HCT116 (cell line): ENCODE results near the gene ADRM1. TPM values are rescaled to one million over a fixed set of nuclear protein-coding genes. Genes with fewer than 3 reads are reported as not detected.

ENCODE experiments used
- ATAC-seq: fragments of 200-7000 bp; cut with Tn5 transposase; 2 replicates; pipeline ENCODE4 v1.9.1; 2020; ENCODE audit warnings: mild to moderate bottlenecking, moderate library complexity
- BruUV-seq: library from RNA; stranded (reverse); fragments of 400-500 nt; replicated peaks from 2 replicates; lab custom pipeline; 2021; lab: Mats Ljungman, UMichigan
- CTCF ChIA-PET: fragments of 300-600 bp; sonication (Branson Sonifier 250); formaldehyde crosslinking; loops from one replicate; lab custom pipeline; 2021; ENCODE audit warnings: antibody characterized with exemption; lab: Charles Lee
- POLR2A ChIA-PET: fragments of 300-600, 350-600 bp; sonication (Branson Sonifier 250); formaldehyde crosslinking; loops from one replicate; lab custom pipeline; 2021; ENCODE audit warnings: antibody characterized with exemption; lab: Charles Lee
- RAD21 ChIA-PET, 2 experiments: fragments of 300-600 bp; sonication (Branson Sonifier 250); formaldehyde crosslinking; loops; one replicate each; lab custom pipeline; 2023; ENCODE audit warnings: low total read pairs in 2 of 2; ENCODE audit not compliant: uncharacterized antibody in 2 of 2, unreplicated experiment in 2 of 2, low non-redundant PET in 1 of 2; lab: Charles Lee
- DNase-seq: peaks from one replicate; pipeline ENCODE4 v3.0.0-alpha.2; 2010; ENCODE audit warnings: low read depth, low spot score
- H2AFZ ChIP-seq: fragments of 200-600 bp; shearing (Covaris generic), sonication (generic); 2 replicates; pipeline ENCODE4 v1.6.1; 2017; ENCODE audit warnings: low read depth, mixed run types, mixed read lengths, antibody characterized with exemption, low read length; ENCODE audit not compliant: poor library complexity, severe bottlenecking
- H3K27ac ChIP-seq: 2 replicates; pipeline ENCODE4 v1.5.1; 2012; ENCODE audit warnings: low read depth, low read length
- H3K27me3 ChIP-seq: fragments of 200-600 bp; sonication (generic); 2 replicates; pipeline ENCODE4 v1.6.1; 2016; ENCODE audit warnings: mixed run types, low read length, mixed read lengths; ENCODE audit not compliant: insufficient read depth
- H3K36me3 ChIP-seq, 2 experiments: fragments of 200-500 bp in 1 of 2; fragments of 200-600 bp in 1 of 2; sonication (Bioruptor generic) in 1 of 2; sonication (generic) in 1 of 2; 2 replicates each; pipeline versions ENCODE4 v1.5.1 to v1.6.1; 2014 to 2016; ENCODE audit warnings: low read length in 2 of 2, inconsistent platforms in 1 of 2, mixed read lengths in 1 of 2, mixed run types in 1 of 2; ENCODE audit not compliant: insufficient read depth in 2 of 2, control insufficient read depth in 1 of 2
- H3K4me1 ChIP-seq, 2 experiments: fragments of 200-600 bp in 1 of 2; sonication (generic) in 1 of 2; 2 replicates each; pipeline versions ENCODE4 v1.5.1 to v1.6.1; 2012 to 2017; ENCODE audit warnings: low read length in 2 of 2, inconsistent platforms in 1 of 2, mild to moderate bottlenecking in 1 of 2, mixed read lengths in 1 of 2, mixed run types in 1 of 2, moderate library complexity in 1 of 2; ENCODE audit not compliant: insufficient read depth in 2 of 2, control insufficient read depth in 1 of 2
- H3K4me2 ChIP-seq: fragments of 200-600 bp; sonication (generic); 2 replicates; pipeline ENCODE4 v1.6.1; 2017; ENCODE audit warnings: mixed run types, low read length, mixed read lengths
- H3K4me3 ChIP-seq, 2 experiments: fragments of 200-600 bp in 1 of 2; sonication (generic) in 1 of 2; replicated peaks in 1 of 2; 2 replicates each; pipeline ENCODE4 v1.5.1; 2011 to 2016; ENCODE audit warnings: low read length in 2 of 2, control low read depth in 1 of 2, low read depth in 1 of 2, mild to moderate bottlenecking in 1 of 2, mixed read lengths in 1 of 2, mixed run types in 1 of 2
- H3K79me2 ChIP-seq: fragments of 200-600 bp; sonication (generic); 2 replicates; pipeline ENCODE4 v1.6.1; 2017; ENCODE audit warnings: mild to moderate bottlenecking, mixed run types, low read length, moderate library complexity, mixed read lengths; ENCODE audit not compliant: insufficient read depth
- H3K9ac ChIP-seq: fragments of 200-600 bp; sonication (generic); 2 replicates; pipeline ENCODE4 v1.6.1; 2016; ENCODE audit warnings: low read length, mixed read lengths
- H3K9me2 ChIP-seq: fragments of 200-600 bp; sonication (generic), shearing (Covaris generic); 2 replicates; pipeline ENCODE4 v1.6.1; 2017; ENCODE audit warnings: mixed run types, mild to moderate bottlenecking, moderate library complexity; ENCODE audit not compliant: insufficient read depth
- H3K9me3 ChIP-seq, 2 experiments: fragments of 200-500 bp in 1 of 2; fragments of 200-600 bp in 1 of 2; sonication (Bioruptor generic) in 1 of 2; sonication (generic) in 1 of 2; 2 replicates each; pipeline ENCODE4 v1.6.1; 2014 to 2017; ENCODE audit warnings: low read length in 2 of 2, mixed read lengths in 2 of 2, inconsistent platforms in 1 of 2, low read depth in 1 of 2, mild to moderate bottlenecking in 1 of 2, mixed run types in 1 of 2, moderate library complexity in 1 of 2; ENCODE audit not compliant: control insufficient read depth in 1 of 2, insufficient read depth in 1 of 2
- H4K20me1 ChIP-seq: fragments of 200-600 bp; sonication (generic), shearing (Covaris generic); 2 replicates; pipeline ENCODE4 v1.6.1; 2017; ENCODE audit warnings: mixed run types, mild to moderate bottlenecking, moderate library complexity; ENCODE audit not compliant: insufficient read depth
- CEBPB ChIP-seq: IDR thresholded peaks from 2 replicates; pipeline ENCODE4 v1.6.1; 2012; ENCODE audit warnings: low read depth
- EGR1 ChIP-seq: IDR thresholded peaks from 2 replicates; pipeline ENCODE4 v1.6.1; 2012; ENCODE audit warnings: low read depth
- ELF1 ChIP-seq: IDR thresholded peaks from 2 replicates; pipeline ENCODE4 v1.6.1; 2012; ENCODE audit warnings: low read depth, borderline replicate concordance
- EZH2 ChIP-seq: fragments of 200-600 bp; sonication (generic); IDR thresholded peaks from 2 replicates; pipeline ENCODE4 v1.6.1; 2017; ENCODE audit warnings: antibody characterized with exemption, mixed run types
- EZH2phosphoT487 ChIP-seq: fragments of 200-600 bp; IDR thresholded peaks from 2 replicates; pipeline ENCODE4 v1.6.1; 2018; ENCODE audit warnings: antibody characterized with exemption, borderline replicate concordance
- JUND ChIP-seq: IDR thresholded peaks from 2 replicates; pipeline ENCODE4 v1.6.1; 2012
- POLR2A ChIP-seq: IDR thresholded peaks from 2 replicates; pipeline ENCODE4 v1.7.0; 2011; ENCODE audit warnings: borderline replicate concordance; ENCODE audit not compliant: insufficient read depth, insufficient read length; ENCODE audit errors: extremely low read depth
- POLR2AphosphoS5 ChIP-seq: IDR thresholded peaks from 2 replicates; pipeline ENCODE4 v1.6.1; 2011; ENCODE audit warnings: mild to moderate bottlenecking, low read depth, low read length, moderate library complexity
- RAD21 ChIP-seq: IDR thresholded peaks from 2 replicates; pipeline ENCODE4 v1.6.1; 2012; ENCODE audit warnings: low read depth, mild to moderate bottlenecking
- SP1 ChIP-seq: IDR thresholded peaks from 2 replicates; pipeline ENCODE4 v1.6.1; 2012; ENCODE audit warnings: low read depth
- TCF7L2 ChIP-seq: IDR thresholded peaks from 2 replicates; pipeline ENCODE4 v1.7.0; 2011; ENCODE audit warnings: borderline replicate concordance, inconsistent platforms; ENCODE audit not compliant: insufficient read depth, insufficient read length; ENCODE audit errors: extremely low read depth
- ZFX ChIP-seq: fragments of 450-650 bp; IDR thresholded peaks from 2 replicates; pipeline ENCODE4 v1.6.1; 2017
- intact Hi-C: fragments of 100-400 bp; cut with micrococcal nuclease; formaldehyde crosslinking; loops from 2 replicates; pipeline ENCODE4 v1.10.0; 2022
- total RNA-seq: library from RNA; stranded (reverse); gene quantifications from one replicate; pipeline ENCODE4 v1.2.1, GENCODE V29; 2021; ENCODE audit not compliant: unreplicated experiment
- TF ChIP-seq, protein P1 (sequence below): IDR thresholded peaks from 2 replicates; pipeline ENCODE4 v1.6.1; 2012
- TF ChIP-seq, protein P2 (sequence below): IDR thresholded peaks from 2 replicates; pipeline ENCODE4 v1.6.1; 2012
- TF ChIP-seq, protein P3 (sequence below), 3 experiments: fragments of 200-600 bp in 1 of 3; sonication (generic) in 1 of 3; IDR thresholded peaks in 2 of 3; conservative IDR thresholded peaks in 1 of 3; 2 replicates each; pipeline ENCODE4 v1.5.1; 2012 to 2017; ENCODE audit warnings: low read depth in 2 of 3, low read length in 2 of 3, antibody characterized with exemption in 1 of 3, borderline replicate concordance in 1 of 3, control low read depth in 1 of 3, mild to moderate bottlenecking in 1 of 3, mixed read lengths in 1 of 3, mixed run types in 1 of 3, moderate library complexity in 1 of 3; ENCODE audit not compliant: insufficient read depth in 1 of 3
- TF ChIP-seq, protein P4 (sequence below): IDR thresholded peaks from 2 replicates; pipeline ENCODE4 v1.6.1; 2012; ENCODE audit warnings: low read depth

The ADRM1 gene
- total RNA-seq, 1 experiment from 2014 or later = 158 TPM

DNA sequence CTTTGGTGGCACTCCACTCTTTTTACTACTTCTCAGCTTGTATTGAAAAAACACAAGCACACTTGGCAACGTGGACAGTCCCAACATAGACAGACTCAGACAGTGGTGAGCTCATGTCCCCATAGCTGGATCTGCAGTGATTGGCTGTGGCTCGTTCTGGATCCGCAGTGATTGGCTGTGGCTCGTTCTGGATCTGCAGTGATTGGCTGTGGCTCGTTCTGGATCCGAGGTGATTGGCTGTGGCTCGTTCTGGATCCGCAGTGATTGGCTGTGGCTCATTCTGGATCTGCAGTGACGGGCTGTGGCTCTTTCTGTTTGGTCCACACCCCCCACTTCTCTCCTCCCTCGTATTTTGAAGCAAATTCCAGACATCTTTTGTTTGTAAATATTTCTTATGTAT lies 36.5 kb upstream of the ADRM1 start (continued):
- TF ChIP-seq, protein P1, sequence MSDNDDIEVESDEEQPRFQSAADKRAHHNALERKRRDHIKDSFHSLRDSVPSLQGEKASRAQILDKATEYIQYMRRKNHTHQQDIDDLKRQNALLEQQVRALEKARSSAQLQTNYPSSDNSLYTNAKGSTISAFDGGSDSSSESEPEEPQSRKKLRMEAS = no peak

DNA sequence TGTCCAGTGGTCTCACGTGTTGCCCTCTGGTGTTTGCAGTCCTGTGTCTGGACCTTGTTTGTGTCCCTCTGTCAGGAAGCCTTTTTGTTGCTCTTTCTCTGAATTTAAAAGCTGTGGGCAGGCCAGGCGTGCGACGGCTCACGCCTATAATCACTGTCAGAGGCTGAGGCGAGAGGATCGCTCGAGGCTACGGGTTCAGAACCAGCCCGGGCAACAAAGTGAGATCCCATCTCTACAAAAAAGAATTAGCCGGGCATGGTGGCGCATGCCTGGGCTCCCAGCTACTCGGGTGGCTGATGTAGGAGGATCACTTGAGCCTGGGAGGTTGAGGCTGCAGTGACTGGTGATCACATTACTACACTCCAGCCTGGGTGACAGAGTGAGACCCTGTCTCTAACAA lies 35.9 kb upstream of the ADRM1 start:
- Histone ChIP-seq H3K9me2 (no peaks in the 10 kb centered on the region), H3K4me2 (no peak overlapping the region), H2AFZ (no peak overlapping the region), H3K9me3 (no peaks in the 10 kb centered on the region), H4K20me1 (no peaks in the 10 kb centered on the region), H3K36me3 (no peaks in the 10 kb centered on the region), H3K4me1 (no peaks in the 10 kb centered on the region), H3K27me3 (no peaks in the 10 kb centered on the region), H3K79me2 (no peaks in the 10 kb centered on the region), H3K27ac (no peak overlapping the region), H3K4me3 (no peak overlapping the region), H3K9ac (no peak overlapping the region)
- no peak for DNase-seq
- RAD21 ChIA-PET = no interaction called here
- BruUV-seq = no TSS peak
- ATAC-seq = no peak
- CTCF ChIA-PET = no interaction called here
- intact Hi-C loops = no loop called here
- TF ChIP-seq EZH2 = no peak
- no peak for TF ChIP-seq RAD21
- TF ChIP-seq, protein P2, sequence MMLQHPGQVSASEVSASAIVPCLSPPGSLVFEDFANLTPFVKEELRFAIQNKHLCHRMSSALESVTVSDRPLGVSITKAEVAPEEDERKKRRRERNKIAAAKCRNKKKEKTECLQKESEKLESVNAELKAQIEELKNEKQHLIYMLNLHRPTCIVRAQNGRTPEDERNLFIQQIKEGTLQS = no peak
- TF ChIP-seq POLR2AphosphoS5 = no peak
- TF ChIP-seq ELF1 = no peak
- no peak for TF ChIP-seq SP1
- no peak for TF ChIP-seq ZFX
- POLR2A ChIA-PET = no interaction called here

DNA sequence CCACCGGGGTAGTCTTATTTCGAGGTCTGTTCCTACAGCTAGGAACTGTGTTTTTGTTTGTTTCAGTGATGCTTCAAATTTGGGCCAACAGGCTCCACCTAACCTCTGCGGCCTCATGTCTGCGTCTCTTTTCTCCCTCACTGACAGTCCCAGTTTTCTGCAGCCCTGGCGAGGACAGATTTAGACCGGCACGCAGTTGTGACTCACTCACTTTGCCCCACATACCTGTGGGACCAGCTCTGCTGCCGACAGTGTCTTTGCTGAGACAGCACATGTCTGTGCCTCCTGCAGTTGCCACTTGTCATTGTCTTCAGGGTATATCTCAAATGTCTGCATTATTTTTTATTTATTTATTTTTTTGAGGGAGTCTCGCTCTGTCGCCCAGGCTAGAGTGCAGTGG lies 35.3 kb upstream of the ADRM1 start:
- Histone ChIP-seq H4K20me1 (no peaks in the 10 kb centered on the region), H3K9me3 (no peaks in the 10 kb centered on the region), H3K27me3 (no peaks in the 10 kb centered on the region), H3K36me3 (no peaks in the 10 kb centered on the region), H3K9me2 (no peaks in the 10 kb centered on the region), H3K4me3 (no peak overlapping the region), H3K79me2 (no peaks in the 10 kb centered on the region), H3K4me1 (no peaks in the 10 kb centered on the region), H2AFZ (no peak overlapping the region), H3K27ac (no peak overlapping the region), H3K4me2 (no peak overlapping the region), H3K9ac (no peak overlapping the region)
- ChIA-PET CTCF (no interaction called here), POLR2A (no interaction called here), RAD21 (no interaction called here)
- BruUV-seq = no TSS peak
- no peak for ATAC-seq
- no peak for DNase-seq
- intact Hi-C loops = no loop called here
- TF ChIP-seq, protein P3, sequence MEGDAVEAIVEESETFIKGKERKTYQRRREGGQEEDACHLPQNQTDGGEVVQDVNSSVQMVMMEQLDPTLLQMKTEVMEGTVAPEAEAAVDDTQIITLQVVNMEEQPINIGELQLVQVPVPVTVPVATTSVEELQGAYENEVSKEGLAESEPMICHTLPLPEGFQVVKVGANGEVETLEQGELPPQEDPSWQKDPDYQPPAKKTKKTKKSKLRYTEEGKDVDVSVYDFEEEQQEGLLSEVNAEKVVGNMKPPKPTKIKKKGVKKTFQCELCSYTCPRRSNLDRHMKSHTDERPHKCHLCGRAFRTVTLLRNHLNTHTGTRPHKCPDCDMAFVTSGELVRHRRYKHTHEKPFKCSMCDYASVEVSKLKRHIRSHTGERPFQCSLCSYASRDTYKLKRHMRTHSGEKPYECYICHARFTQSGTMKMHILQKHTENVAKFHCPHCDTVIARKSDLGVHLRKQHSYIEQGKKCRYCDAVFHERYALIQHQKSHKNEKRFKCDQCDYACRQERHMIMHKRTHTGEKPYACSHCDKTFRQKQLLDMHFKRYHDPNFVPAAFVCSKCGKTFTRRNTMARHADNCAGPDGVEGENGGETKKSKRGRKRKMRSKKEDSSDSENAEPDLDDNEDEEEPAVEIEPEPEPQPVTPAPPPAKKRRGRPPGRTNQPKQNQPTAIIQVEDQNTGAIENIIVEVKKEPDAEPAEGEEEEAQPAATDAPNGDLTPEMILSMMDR (IDR thresholded peaks at IDR 0.05 in 2 of 3, conservative IDR thresholded peaks at IDR 0.05 in 1 of 3; ENCODE audit: borderline replicate concordance in 1 of 3, insufficient read depth in 1 of 3, low read depth in 2 of 3, low read length in 2 of 3) = no peak
- TF ChIP-seq EGR1 (no peak), JUND (no peak), CEBPB (no peak), ZFX (no peak), EZH2phosphoT487 (no peak), TCF7L2 (no peak), POLR2AphosphoS5 (no peak), POLR2A (no peak)
- TF ChIP-seq, protein P4, sequence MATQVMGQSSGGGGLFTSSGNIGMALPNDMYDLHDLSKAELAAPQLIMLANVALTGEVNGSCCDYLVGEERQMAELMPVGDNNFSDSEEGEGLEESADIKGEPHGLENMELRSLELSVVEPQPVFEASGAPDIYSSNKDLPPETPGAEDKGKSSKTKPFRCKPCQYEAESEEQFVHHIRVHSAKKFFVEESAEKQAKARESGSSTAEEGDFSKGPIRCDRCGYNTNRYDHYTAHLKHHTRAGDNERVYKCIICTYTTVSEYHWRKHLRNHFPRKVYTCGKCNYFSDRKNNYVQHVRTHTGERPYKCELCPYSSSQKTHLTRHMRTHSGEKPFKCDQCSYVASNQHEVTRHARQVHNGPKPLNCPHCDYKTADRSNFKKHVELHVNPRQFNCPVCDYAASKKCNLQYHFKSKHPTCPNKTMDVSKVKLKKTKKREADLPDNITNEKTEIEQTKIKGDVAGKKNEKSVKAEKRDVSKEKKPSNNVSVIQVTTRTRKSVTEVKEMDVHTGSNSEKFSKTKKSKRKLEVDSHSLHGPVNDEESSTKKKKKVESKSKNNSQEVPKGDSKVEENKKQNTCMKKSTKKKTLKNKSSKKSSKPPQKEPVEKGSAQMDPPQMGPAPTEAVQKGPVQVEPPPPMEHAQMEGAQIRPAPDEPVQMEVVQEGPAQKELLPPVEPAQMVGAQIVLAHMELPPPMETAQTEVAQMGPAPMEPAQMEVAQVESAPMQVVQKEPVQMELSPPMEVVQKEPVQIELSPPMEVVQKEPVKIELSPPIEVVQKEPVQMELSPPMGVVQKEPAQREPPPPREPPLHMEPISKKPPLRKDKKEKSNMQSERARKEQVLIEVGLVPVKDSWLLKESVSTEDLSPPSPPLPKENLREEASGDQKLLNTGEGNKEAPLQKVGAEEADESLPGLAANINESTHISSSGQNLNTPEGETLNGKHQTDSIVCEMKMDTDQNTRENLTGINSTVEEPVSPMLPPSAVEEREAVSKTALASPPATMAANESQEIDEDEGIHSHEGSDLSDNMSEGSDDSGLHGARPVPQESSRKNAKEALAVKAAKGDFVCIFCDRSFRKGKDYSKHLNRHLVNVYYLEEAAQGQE = no peak
